HCT116 (cell line): Measurements from ENCODE around the gene PEX11A. TPM values are rescaled to one million over a fixed set of nuclear protein-coding genes. Genes with fewer than 3 reads are reported as not detected.

ENCODE experiments used
- ATAC-seq: fragments of 200-7000 bp; cut with Tn5 transposase; 2 replicates; pipeline ENCODE4 v1.9.1; 2020; ENCODE audit warnings: mild to moderate bottlenecking, moderate library complexity
- BruUV-seq: library from RNA; stranded (reverse); fragments of 400-500 nt; replicated peaks from 2 replicates; lab custom pipeline; 2021; lab: Mats Ljungman, UMichigan
- CTCF ChIA-PET: fragments of 300-600 bp; sonication (Branson Sonifier 250); formaldehyde crosslinking; loops from one replicate; lab custom pipeline; 2021; ENCODE audit warnings: antibody characterized with exemption; lab: Charles Lee
- POLR2A ChIA-PET: fragments of 300-600, 350-600 bp; sonication (Branson Sonifier 250); formaldehyde crosslinking; loops from one replicate; lab custom pipeline; 2021; ENCODE audit warnings: antibody characterized with exemption; lab: Charles Lee
- RAD21 ChIA-PET, 2 experiments: fragments of 300-600 bp; sonication (Branson Sonifier 250); formaldehyde crosslinking; loops; one replicate each; lab custom pipeline; 2023; ENCODE audit warnings: low total read pairs in 2 of 2; ENCODE audit not compliant: uncharacterized antibody in 2 of 2, unreplicated experiment in 2 of 2, low non-redundant PET in 1 of 2; lab: Charles Lee
- DNase-seq: peaks from one replicate; pipeline ENCODE4 v3.0.0-alpha.2; 2010; ENCODE audit warnings: low read depth, low spot score
- H2AFZ ChIP-seq: fragments of 200-600 bp; shearing (Covaris generic), sonication (generic); 2 replicates; pipeline ENCODE4 v1.6.1; 2017; ENCODE audit warnings: low read depth, mixed run types, mixed read lengths, antibody characterized with exemption, low read length; ENCODE audit not compliant: poor library complexity, severe bottlenecking
- H3K27ac ChIP-seq: 2 replicates; pipeline ENCODE4 v1.5.1; 2012; ENCODE audit warnings: low read depth, low read length
- H3K27me3 ChIP-seq: fragments of 200-600 bp; sonication (generic); 2 replicates; pipeline ENCODE4 v1.6.1; 2016; ENCODE audit warnings: mixed run types, low read length, mixed read lengths; ENCODE audit not compliant: insufficient read depth
- H3K36me3 ChIP-seq, 2 experiments: fragments of 200-500 bp in 1 of 2; fragments of 200-600 bp in 1 of 2; sonication (Bioruptor generic) in 1 of 2; sonication (generic) in 1 of 2; 2 replicates each; pipeline versions ENCODE4 v1.5.1 to v1.6.1; 2014 to 2016; ENCODE audit warnings: low read length in 2 of 2, inconsistent platforms in 1 of 2, mixed read lengths in 1 of 2, mixed run types in 1 of 2; ENCODE audit not compliant: insufficient read depth in 2 of 2, control insufficient read depth in 1 of 2
- H3K4me1 ChIP-seq, 2 experiments: fragments of 200-600 bp in 1 of 2; sonication (generic) in 1 of 2; 2 replicates each; pipeline versions ENCODE4 v1.5.1 to v1.6.1; 2012 to 2017; ENCODE audit warnings: low read length in 2 of 2, inconsistent platforms in 1 of 2, mild to moderate bottlenecking in 1 of 2, mixed read lengths in 1 of 2, mixed run types in 1 of 2, moderate library complexity in 1 of 2; ENCODE audit not compliant: insufficient read depth in 2 of 2, control insufficient read depth in 1 of 2
- H3K4me2 ChIP-seq: fragments of 200-600 bp; sonication (generic); 2 replicates; pipeline ENCODE4 v1.6.1; 2017; ENCODE audit warnings: mixed run types, low read length, mixed read lengths
- H3K4me3 ChIP-seq, 2 experiments: fragments of 200-600 bp in 1 of 2; sonication (generic) in 1 of 2; replicated peaks in 1 of 2; 2 replicates each; pipeline ENCODE4 v1.5.1; 2011 to 2016; ENCODE audit warnings: low read length in 2 of 2, control low read depth in 1 of 2, low read depth in 1 of 2, mild to moderate bottlenecking in 1 of 2, mixed read lengths in 1 of 2, mixed run types in 1 of 2
- H3K79me2 ChIP-seq: fragments of 200-600 bp; sonication (generic); 2 replicates; pipeline ENCODE4 v1.6.1; 2017; ENCODE audit warnings: mild to moderate bottlenecking, mixed run types, low read length, moderate library complexity, mixed read lengths; ENCODE audit not compliant: insufficient read depth
- H3K9ac ChIP-seq: fragments of 200-600 bp; sonication (generic); 2 replicates; pipeline ENCODE4 v1.6.1; 2016; ENCODE audit warnings: low read length, mixed read lengths
- H3K9me2 ChIP-seq: fragments of 200-600 bp; sonication (generic), shearing (Covaris generic); 2 replicates; pipeline ENCODE4 v1.6.1; 2017; ENCODE audit warnings: mixed run types, mild to moderate bottlenecking, moderate library complexity; ENCODE audit not compliant: insufficient read depth
- H3K9me3 ChIP-seq, 2 experiments: fragments of 200-500 bp in 1 of 2; fragments of 200-600 bp in 1 of 2; sonication (Bioruptor generic) in 1 of 2; sonication (generic) in 1 of 2; 2 replicates each; pipeline ENCODE4 v1.6.1; 2014 to 2017; ENCODE audit warnings: low read length in 2 of 2, mixed read lengths in 2 of 2, inconsistent platforms in 1 of 2, low read depth in 1 of 2, mild to moderate bottlenecking in 1 of 2, mixed run types in 1 of 2, moderate library complexity in 1 of 2; ENCODE audit not compliant: control insufficient read depth in 1 of 2, insufficient read depth in 1 of 2
- H4K20me1 ChIP-seq: fragments of 200-600 bp; sonication (generic), shearing (Covaris generic); 2 replicates; pipeline ENCODE4 v1.6.1; 2017; ENCODE audit warnings: mixed run types, mild to moderate bottlenecking, moderate library complexity; ENCODE audit not compliant: insufficient read depth
- CBX3 ChIP-seq: IDR thresholded peaks from 2 replicates; pipeline ENCODE4 v1.6.1; 2012; ENCODE audit warnings: low read depth
- CEBPB ChIP-seq: IDR thresholded peaks from 2 replicates; pipeline ENCODE4 v1.6.1; 2012; ENCODE audit warnings: low read depth
- CTCF ChIP-seq, 3 experiments: fragments of 200-600 bp in 1 of 3; sonication (generic) in 1 of 3; IDR thresholded peaks in 2 of 3; conservative IDR thresholded peaks in 1 of 3; 2 replicates each; pipeline ENCODE4 v1.5.1; 2012 to 2017; ENCODE audit warnings: low read depth in 2 of 3, low read length in 2 of 3, antibody characterized with exemption in 1 of 3, borderline replicate concordance in 1 of 3, control low read depth in 1 of 3, mild to moderate bottlenecking in 1 of 3, mixed read lengths in 1 of 3, mixed run types in 1 of 3, moderate library complexity in 1 of 3; ENCODE audit not compliant: insufficient read depth in 1 of 3
- EGR1 ChIP-seq: IDR thresholded peaks from 2 replicates; pipeline ENCODE4 v1.6.1; 2012; ENCODE audit warnings: low read depth
- ELF1 ChIP-seq: IDR thresholded peaks from 2 replicates; pipeline ENCODE4 v1.6.1; 2012; ENCODE audit warnings: low read depth, borderline replicate concordance
- EZH2 ChIP-seq: fragments of 200-600 bp; sonication (generic); IDR thresholded peaks from 2 replicates; pipeline ENCODE4 v1.6.1; 2017; ENCODE audit warnings: antibody characterized with exemption, mixed run types
- EZH2phosphoT487 ChIP-seq: fragments of 200-600 bp; IDR thresholded peaks from 2 replicates; pipeline ENCODE4 v1.6.1; 2018; ENCODE audit warnings: antibody characterized with exemption, borderline replicate concordance
- FOSL1 ChIP-seq: IDR thresholded peaks from 2 replicates; pipeline ENCODE4 v1.6.1; 2012; ENCODE audit warnings: low read depth
- JUND ChIP-seq: IDR thresholded peaks from 2 replicates; pipeline ENCODE4 v1.6.1; 2012
- MAX ChIP-seq: IDR thresholded peaks from 2 replicates; pipeline ENCODE4 v1.6.1; 2012
- RAD21 ChIP-seq: IDR thresholded peaks from 2 replicates; pipeline ENCODE4 v1.6.1; 2012; ENCODE audit warnings: low read depth, mild to moderate bottlenecking
- REST ChIP-seq: IDR thresholded peaks from 2 replicates; pipeline ENCODE4 v1.6.1; 2012; ENCODE audit warnings: low read depth
- SIN3A ChIP-seq: IDR thresholded peaks from 2 replicates; pipeline ENCODE4 v1.6.1; 2012; ENCODE audit warnings: low read depth
- SP1 ChIP-seq: IDR thresholded peaks from 2 replicates; pipeline ENCODE4 v1.6.1; 2012; ENCODE audit warnings: low read depth
- SRF ChIP-seq: IDR thresholded peaks from 2 replicates; pipeline ENCODE4 v1.6.1; 2012; ENCODE audit warnings: low read depth
- YY1 ChIP-seq: IDR thresholded peaks from 2 replicates; pipeline ENCODE4 v1.6.1; 2011; ENCODE audit warnings: low read length, low read depth, moderate library complexity, mild to moderate bottlenecking; ENCODE audit not compliant: insufficient replicate concordance; ENCODE audit errors: extremely low read depth
- ZBTB33 ChIP-seq: IDR thresholded peaks from 2 replicates; pipeline ENCODE4 v1.6.1; 2011; ENCODE audit warnings: mild to moderate bottlenecking, low read length, moderate library complexity; ENCODE audit not compliant: insufficient replicate concordance; ENCODE audit errors: extremely low read depth
- ZNF274 ChIP-seq: fragments of 200-500 bp; sonication (Bioruptor generic); IDR thresholded peaks from 2 replicates; pipeline ENCODE4 v1.6.1; 2014; ENCODE audit warnings: mild to moderate bottlenecking, low read depth, low read length, inconsistent platforms
- intact Hi-C: fragments of 100-400 bp; cut with micrococcal nuclease; formaldehyde crosslinking; loops from 2 replicates; pipeline ENCODE4 v1.10.0; 2022
- total RNA-seq: library from RNA; stranded (reverse); gene quantifications from one replicate; pipeline ENCODE4 v1.2.1, GENCODE V29; 2021; ENCODE audit not compliant: unreplicated experiment

PEX11A gene
- total RNA-seq, 1 experiment from 2014 or later = 7.1 TPM

- ATAC-seq (peak; percentile 15), DNase-seq (no peak)
- Histone ChIP-seq H3K9me2 (no peaks in the 10 kb centered on the region), H3K36me3 (peaks cover 22 to 28% of the 10 kb centered on the region in 2 experiments), H3K4me1 (no peaks in the 10 kb centered on the region), H3K4me2 (no peak overlapping the region), H4K20me1 (no peaks in the 10 kb centered on the region), H3K79me2 (no peaks in the 10 kb centered on the region), H3K9ac (no peak overlapping the region), H3K27ac (no peak overlapping the region), H3K27me3 (no peaks in the 10 kb centered on the region), H2AFZ (no peak overlapping the region), H3K9me3 (no peaks in the 10 kb centered on the region), H3K4me3 (no peak overlapping the region)
- ChIA-PET RAD21 (no interaction called here), POLR2A (no interaction called here), CTCF (no interaction called here)
- no peak for TF ChIP-seq ZBTB33
- no peak for TF ChIP-seq CBX3
- TF ChIP-seq MAX = no peak
- no peak for TF ChIP-seq REST
- TF ChIP-seq FOSL1 = no peak
- TF ChIP-seq EZH2 = no peak
- no peak for TF ChIP-seq SIN3A
- no peak for TF ChIP-seq CTCF (IDR thresholded peaks at IDR 0.05 in 2 of 3, conservative IDR thresholded peaks at IDR 0.05 in 1 of 3; ENCODE audit: borderline replicate concordance in 1 of 3, insufficient read depth in 1 of 3, low read depth in 2 of 3, low read length in 2 of 3)
- TF ChIP-seq CEBPB = no peak
- TF ChIP-seq JUND = no peak
- TF ChIP-seq EZH2phosphoT487 = no peak
- TF ChIP-seq RAD21 = no peak
- TF ChIP-seq EGR1 = no peak
- TF ChIP-seq YY1 = no peak
- TF ChIP-seq ZNF274 = no peak
- TF ChIP-seq SP1 = no peak
- no peak for TF ChIP-seq ELF1
- no peak for TF ChIP-seq SRF
- BruUV-seq = TSS peak; percentile 28
- intact Hi-C loops = no loop called here
Measured at GRCh38 chr15:89632563-89633430, 57.8 kb downstream of the PEX11A start.
